HEK293T (cell line): ENCODE data around the gene SP110.

Source experiments
- CTCF ChIA-PET: fragments of 350-600 bp; formaldehyde crosslinking; extraction: SDS; loops from one replicate; lab custom pipeline; 2021; ENCODE audit warnings: antibody characterized with exemption, inconsistent platforms; lab: Yijun Ruan, JAX
- POLR2A ChIA-PET: fragments of 350-600 bp; formaldehyde crosslinking; extraction: SDS; loops from one replicate; lab custom pipeline; 2020; ENCODE audit warnings: antibody characterized with exemption, inconsistent platforms; lab: Yijun Ruan, JAX
- DNase-seq: peaks from one replicate; pipeline ENCODE4 v3.0.0; 2012; ENCODE audit warnings: mixed read lengths; ENCODE audit errors: extremely low spot score
- ARNT ChIP-seq: fragments of 450-650 bp; IDR thresholded peaks from 2 replicates; pipeline ENCODE4 v1.6.1; 2017; ENCODE audit warnings: mild to moderate bottlenecking
- BHLHE40 ChIP-seq: fragments of 450-650 bp; IDR thresholded peaks from 2 replicates; pipeline ENCODE4 v1.6.1; 2016; ENCODE audit warnings: mild to moderate bottlenecking, moderate library complexity, borderline replicate concordance
- CTBP1 ChIP-seq: fragments of 450-650 bp; IDR thresholded peaks from 2 replicates; pipeline ENCODE4 v1.6.1; 2016; ENCODE audit warnings: borderline replicate concordance
- ELF4 ChIP-seq: fragments of 450-650 bp; IDR thresholded peaks from 2 replicates; pipeline ENCODE4 v1.6.1; 2017; ENCODE audit warnings: antibody characterized with exemption
- FOXA1 ChIP-seq: fragments of 450-650 bp; IDR thresholded peaks from 2 replicates; pipeline ENCODE4 v1.6.1; 2016; ENCODE audit warnings: mild to moderate bottlenecking
- FOXK2 ChIP-seq: fragments of 450-650 bp; IDR thresholded peaks from 2 replicates; pipeline ENCODE4 v1.6.1; 2016; ENCODE audit warnings: mild to moderate bottlenecking
- FOXM1 ChIP-seq: fragments of 450-650 bp; IDR thresholded peaks from 2 replicates; pipeline ENCODE4 v1.6.1; 2017; ENCODE audit warnings: mild to moderate bottlenecking, borderline replicate concordance
- HDGF ChIP-seq: fragments of 450-650 bp; IDR thresholded peaks from 2 replicates; pipeline ENCODE4 v1.6.1; 2017; ENCODE audit warnings: antibody characterized with exemption, borderline replicate concordance
- L3MBTL2 ChIP-seq: fragments of 450-650 bp; conservative IDR thresholded peaks from 2 replicates; pipeline ENCODE4 v1.6.1; 2016; ENCODE audit warnings: mild to moderate bottlenecking
- LEF1 ChIP-seq: fragments of 450-650 bp; IDR thresholded peaks from 2 replicates; pipeline ENCODE4 v1.6.1; 2017; ENCODE audit warnings: mild to moderate bottlenecking, borderline replicate concordance
- NFRKB ChIP-seq: fragments of 450-650 bp; IDR thresholded peaks from 2 replicates; pipeline ENCODE4 v1.6.1; 2016; ENCODE audit warnings: mild to moderate bottlenecking, moderate library complexity
- SP1 ChIP-seq: fragments of 450-650 bp; IDR thresholded peaks from 2 replicates; pipeline ENCODE4 v1.6.1; 2017
- SUZ12 ChIP-seq: fragments of 450-650 bp; IDR thresholded peaks from 2 replicates; pipeline ENCODE4 v1.6.1; 2016; ENCODE audit warnings: mild to moderate bottlenecking
- TARDBP ChIP-seq: fragments of 450-650 bp; IDR thresholded peaks from 2 replicates; pipeline ENCODE4 v1.6.1; 2016
- ZNF384 ChIP-seq: fragments of 450-650 bp; IDR thresholded peaks from 2 replicates; pipeline ENCODE4 v1.6.1; 2016
- TF ChIP-seq, protein P1 (sequence below): fragments of 450-650 bp; IDR thresholded peaks from 2 replicates; pipeline ENCODE4 v1.6.1; 2016

SP110 gene

DNA sequence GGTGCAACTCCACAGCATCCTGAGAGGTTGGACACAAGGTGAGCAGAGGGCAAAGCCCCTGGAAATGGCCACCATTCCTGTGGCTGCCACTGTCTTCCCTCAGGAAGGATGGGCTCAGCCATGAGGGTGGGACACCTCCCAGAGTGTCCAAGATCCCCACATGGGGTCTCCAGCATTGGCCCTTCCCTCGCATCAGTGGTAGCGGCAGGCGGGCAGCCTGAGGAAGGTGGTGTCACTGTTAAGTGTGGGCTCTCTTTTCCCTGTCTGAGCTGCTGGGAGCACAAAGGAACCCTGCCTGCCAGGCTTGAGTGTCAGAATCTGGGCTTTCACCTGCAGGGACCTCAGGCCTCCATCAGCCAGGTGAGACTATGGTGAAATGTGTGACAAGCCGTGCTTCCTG, 47.6 kb downstream of the SP110 start:
- CTCF ChIA-PET: no interaction called here
- POLR2A ChIA-PET: no interaction called here
- TF ChIP-seq L3MBTL2: no peak
- TF ChIP-seq ARNT: no peak
- no peak for TF ChIP-seq ELF4
- no peak for TF ChIP-seq NFRKB
- TF ChIP-seq TARDBP: no peak
- no peak for TF ChIP-seq BHLHE40
- TF ChIP-seq FOXA1: no peak
- TF ChIP-seq SUZ12: no peak
- no peak for TF ChIP-seq FOXK2
- no peak for TF ChIP-seq ZNF384
- no peak for TF ChIP-seq FOXM1
- no peak for TF ChIP-seq LEF1
- no peak for TF ChIP-seq CTBP1
- no peak for DNase-seq

DNA sequence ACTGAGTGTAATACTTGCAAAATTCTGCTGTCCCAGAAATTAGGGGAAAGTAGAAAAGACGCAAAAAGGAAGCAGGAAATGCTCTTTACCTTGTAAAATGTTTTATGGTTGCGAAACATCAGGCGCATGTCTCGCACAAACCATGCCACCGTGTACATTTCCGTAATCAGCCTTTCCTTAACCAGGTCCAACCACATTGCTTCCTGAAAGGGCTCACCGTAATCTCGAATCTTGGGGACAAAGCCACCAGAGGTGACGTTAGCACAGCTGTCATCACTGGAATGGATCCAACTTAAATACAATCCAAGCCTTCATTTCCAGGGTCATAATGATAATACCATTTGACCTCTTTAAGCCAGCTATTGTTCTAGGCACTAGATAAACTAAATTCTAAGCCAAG, 49.3 kb downstream of the SP110 start:
- DNase-seq: no peak
- ChIA-PET CTCF (interaction anchor here (1.0 kb wide), 1 partner anchor 10 kb away, joined by 6 read pairs; no protein-coding TSS in a partner anchor), POLR2A (no interaction called here)
- TF ChIP-seq CTBP1 (no peak), ELF4 (no peak), LEF1 (no peak), ARNT (no peak), FOXA1 (no peak), TARDBP (no peak), SP1 (no peak), L3MBTL2 (no peak), SUZ12 (no peak), ZNF384 (no peak), FOXK2 (no peak), NFRKB (no peak)
- TF ChIP-seq, protein P1, sequence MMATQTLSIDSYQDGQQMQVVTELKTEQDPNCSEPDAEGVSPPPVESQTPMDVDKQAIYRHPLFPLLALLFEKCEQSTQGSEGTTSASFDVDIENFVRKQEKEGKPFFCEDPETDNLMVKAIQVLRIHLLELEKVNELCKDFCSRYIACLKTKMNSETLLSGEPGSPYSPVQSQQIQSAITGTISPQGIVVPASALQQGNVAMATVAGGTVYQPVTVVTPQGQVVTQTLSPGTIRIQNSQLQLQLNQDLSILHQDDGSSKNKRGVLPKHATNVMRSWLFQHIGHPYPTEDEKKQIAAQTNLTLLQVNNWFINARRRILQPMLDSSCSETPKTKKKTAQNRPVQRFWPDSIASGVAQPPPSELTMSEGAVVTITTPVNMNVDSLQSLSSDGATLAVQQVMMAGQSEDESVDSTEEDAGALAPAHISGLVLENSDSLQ: no peak

DNA sequence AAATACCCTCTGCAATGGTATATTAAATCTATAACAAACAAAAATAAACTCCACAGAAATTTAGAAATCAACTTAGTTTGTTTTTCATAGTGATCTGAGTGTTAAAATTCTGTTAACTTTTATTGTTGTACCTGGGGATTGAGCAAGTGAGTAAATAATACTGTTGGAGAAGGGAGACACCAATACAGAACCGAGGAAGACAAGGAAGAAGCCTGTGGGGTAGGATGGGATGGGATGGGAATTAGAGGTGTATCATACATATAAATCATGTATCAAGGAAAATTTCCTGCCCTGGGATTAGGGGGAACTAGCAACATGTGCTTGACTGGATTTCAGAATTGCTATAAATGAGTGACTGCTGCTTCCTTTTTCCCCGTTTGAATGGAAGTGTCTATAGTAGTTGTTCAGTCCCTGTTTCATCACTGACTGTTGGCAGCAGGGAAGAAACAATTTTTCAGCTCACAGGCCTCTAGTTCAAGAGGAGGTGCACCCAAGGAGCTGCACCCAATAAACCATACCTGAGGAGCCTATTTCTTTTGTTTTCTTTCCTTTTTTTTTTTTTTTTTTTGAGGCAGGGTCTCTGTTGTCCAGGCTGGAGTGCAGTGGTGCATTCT, 53.1 kb downstream of the SP110 start:
- ChIA-PET CTCF (no interaction called here), POLR2A (no interaction called here)
- DNase-seq: no peak
- no peak for TF ChIP-seq ELF4
- TF ChIP-seq SP1: no peak
- no peak for TF ChIP-seq BHLHE40
- TF ChIP-seq TARDBP: no peak
- TF ChIP-seq CTBP1: no peak
- TF ChIP-seq SUZ12: no peak
- no peak for TF ChIP-seq FOXK2
- TF ChIP-seq L3MBTL2: no peak
- TF ChIP-seq HDGF: no peak
- TF ChIP-seq FOXM1: no peak
- TF ChIP-seq NFRKB: no peak
- no peak for TF ChIP-seq LEF1
- no peak for TF ChIP-seq FOXA1
- TF ChIP-seq, protein P1: no peak
- TF ChIP-seq ARNT: no peak

DNA sequence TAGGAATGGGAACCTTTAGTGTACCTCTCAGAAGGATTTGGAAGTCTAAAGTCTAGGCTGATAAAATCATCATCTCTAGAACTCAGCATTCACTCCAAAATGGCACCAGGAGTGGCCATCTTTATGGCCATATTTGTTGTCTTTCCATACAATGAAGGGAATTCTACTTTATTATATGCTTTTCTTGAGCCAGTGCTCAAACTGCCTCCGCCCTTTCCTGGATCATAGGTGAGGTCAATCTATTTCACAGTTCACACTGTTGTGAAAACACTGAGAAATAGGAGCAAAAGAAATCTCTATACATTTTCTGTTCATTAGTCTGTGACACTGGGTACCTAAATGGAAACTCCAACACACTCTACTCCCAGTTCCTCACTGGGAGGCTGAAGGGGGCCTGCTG, 55.6 kb downstream of the SP110 start:
- DNase-seq: no peak
- ChIA-PET POLR2A (no interaction called here), CTCF (no interaction called here)
- TF ChIP-seq ELF4 (no peak), FOXA1 (no peak), SUZ12 (no peak), L3MBTL2 (no peak), FOXK2 (no peak), NFRKB (no peak), HDGF (no peak), FOXM1 (no peak), ZNF384 (no peak), ARNT (no peak), BHLHE40 (no peak), LEF1 (no peak), CTBP1 (no peak), SP1 (no peak)
- TF ChIP-seq, protein P1: no peak

DNA sequence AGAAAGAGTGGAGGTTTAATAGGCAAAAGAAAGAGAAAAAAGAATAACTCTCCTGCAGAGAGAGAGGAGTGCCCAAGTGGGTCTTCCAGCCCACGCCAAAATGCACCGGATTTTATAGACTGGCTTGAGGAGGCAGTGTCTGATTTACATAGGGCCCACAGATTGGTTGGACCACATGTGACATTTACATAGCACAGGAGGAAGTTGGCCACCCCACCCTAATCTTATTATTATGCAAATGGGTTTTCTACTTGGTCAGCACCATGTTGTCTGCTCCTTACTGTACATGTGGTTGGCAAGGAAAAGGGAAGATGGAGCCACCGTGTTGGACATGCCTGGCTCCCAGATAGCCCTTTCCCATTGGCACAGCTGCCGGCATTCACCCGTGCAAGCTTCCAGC, 56.8 kb downstream of the SP110 start:
- no peak for DNase-seq
- POLR2A ChIA-PET: no interaction called here
- TF ChIP-seq TARDBP (no peak), FOXK2 (no peak), FOXM1 (no peak), CTBP1 (no peak), ZNF384 (no peak), BHLHE40 (no peak), ELF4 (no peak), ARNT (no peak), LEF1 (no peak), SUZ12 (no peak), NFRKB (no peak), HDGF (no peak), SP1 (no peak), FOXA1 (no peak), L3MBTL2 (no peak)
- TF ChIP-seq, protein P1: no peak
- CTCF ChIA-PET: no interaction called here

DNA sequence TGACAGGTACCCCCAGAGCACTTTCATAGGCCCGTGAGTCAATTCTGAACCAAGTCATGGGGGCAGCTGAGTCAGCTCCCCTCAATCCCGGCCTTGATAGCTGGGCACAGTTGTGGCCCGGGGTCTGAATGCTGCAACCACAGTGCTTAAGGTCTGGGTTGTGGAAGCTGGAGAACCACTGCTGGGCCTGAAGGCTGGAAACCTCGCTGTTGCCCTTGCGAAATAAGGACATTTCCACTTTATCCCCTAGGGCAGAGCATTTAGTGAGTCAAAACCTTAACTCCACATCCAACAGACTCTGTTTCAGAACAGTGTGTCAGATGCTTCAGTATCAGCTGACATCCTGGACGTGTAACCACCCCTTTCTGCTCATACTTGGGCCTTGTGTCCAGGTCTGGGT, 58.6 kb downstream of the SP110 start:
- POLR2A ChIA-PET: no interaction called here
- TF ChIP-seq L3MBTL2: no peak
- TF ChIP-seq ZNF384: no peak
- TF ChIP-seq TARDBP: no peak
- TF ChIP-seq ELF4: no peak
- TF ChIP-seq FOXK2: no peak
- TF ChIP-seq SUZ12: no peak
- no peak for TF ChIP-seq ARNT
- TF ChIP-seq NFRKB: no peak
- no peak for TF ChIP-seq FOXA1
- CTCF ChIA-PET: no interaction called here
- DNase-seq: no peak
